Brain pericyte (primary cell): ENCODE measurements around the gene PLEKHN1.
"Not testable (repeated sequence)": the region's sequence is repeated elsewhere in the genome, so short reads cannot be mapped to it uniquely, and the experiment has no call there.

Experiments used
- DNase-seq: peaks from one replicate; pipeline ENCODE4 v3.0.0-alpha.2; 2012; ENCODE audit warnings: low read depth, low spot score

The PLEKHN1 gene

DNA sequence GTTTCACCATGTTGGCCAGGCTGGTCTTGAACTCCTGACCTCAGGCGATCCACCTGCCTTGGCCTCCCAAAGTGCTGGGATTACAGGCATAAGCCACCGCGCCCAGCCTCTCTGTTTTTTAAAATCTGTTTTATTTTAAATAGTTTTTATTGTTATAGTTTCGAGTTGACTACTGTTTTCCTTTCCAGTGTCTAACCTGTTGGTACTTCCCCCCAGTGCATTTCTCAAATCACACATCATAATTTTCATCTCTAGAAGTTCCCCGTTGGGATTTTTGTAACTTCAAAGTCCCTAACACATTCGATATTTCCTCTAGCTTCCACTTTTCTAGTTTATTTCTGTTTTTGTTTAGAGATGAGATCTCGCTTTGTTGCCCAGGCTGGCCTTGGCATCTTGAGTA, 26.1 kb downstream of the PLEKHN1 start:
- DNase-seq = no peak

DNA sequence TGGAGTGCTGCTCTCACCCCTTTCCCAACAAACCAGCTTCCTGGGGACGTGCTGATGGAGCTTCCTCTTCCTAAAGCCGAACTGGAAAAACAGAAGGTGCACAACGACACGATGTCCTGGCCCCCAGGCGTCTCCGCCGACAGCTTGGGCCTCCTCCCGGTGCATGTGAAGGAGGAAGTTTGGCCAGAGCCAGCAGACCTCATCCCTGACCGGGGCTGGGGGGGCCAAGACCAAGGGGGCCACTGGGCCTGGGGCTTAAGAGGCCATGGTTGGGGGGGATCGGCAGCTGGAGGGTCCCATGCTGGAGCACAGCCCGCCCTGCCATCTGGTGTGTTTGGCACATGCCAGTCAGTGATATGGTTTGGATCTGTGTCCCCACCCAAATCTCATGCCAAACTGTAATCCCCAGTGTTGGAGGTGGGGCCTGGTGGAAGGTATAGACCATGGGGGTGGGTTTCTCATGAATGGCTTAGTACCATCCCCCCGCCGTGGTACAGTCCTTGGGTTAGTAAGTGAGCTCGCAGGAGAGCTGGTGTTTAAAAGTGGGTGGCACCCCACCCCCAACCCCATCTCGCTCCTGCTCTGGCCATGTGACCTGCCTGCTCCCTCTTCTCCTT, 27.2 kb downstream of the PLEKHN1 start:
- no peak for DNase-seq

DNA sequence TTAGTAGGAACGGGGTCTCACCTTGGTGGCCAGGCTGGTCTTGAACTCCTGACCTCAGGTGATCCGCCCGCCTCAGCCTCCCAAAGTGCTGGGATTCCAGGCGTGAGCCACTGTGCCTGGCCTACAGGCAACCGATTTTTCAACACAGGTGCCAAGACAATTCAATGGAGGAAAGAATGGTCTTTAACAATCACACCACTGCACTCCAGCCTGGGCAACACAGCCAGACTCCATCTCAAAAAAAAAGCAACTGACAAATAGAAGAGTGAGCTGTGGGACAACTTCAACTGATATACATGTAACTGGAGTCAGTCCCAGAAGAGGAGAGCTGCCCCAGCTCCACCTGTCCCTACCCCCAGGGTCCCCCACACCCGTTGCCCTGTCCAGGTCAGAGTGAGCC, 28.3 kb downstream of the PLEKHN1 start:
- DNase-seq = not testable (repeated sequence)

DNA sequence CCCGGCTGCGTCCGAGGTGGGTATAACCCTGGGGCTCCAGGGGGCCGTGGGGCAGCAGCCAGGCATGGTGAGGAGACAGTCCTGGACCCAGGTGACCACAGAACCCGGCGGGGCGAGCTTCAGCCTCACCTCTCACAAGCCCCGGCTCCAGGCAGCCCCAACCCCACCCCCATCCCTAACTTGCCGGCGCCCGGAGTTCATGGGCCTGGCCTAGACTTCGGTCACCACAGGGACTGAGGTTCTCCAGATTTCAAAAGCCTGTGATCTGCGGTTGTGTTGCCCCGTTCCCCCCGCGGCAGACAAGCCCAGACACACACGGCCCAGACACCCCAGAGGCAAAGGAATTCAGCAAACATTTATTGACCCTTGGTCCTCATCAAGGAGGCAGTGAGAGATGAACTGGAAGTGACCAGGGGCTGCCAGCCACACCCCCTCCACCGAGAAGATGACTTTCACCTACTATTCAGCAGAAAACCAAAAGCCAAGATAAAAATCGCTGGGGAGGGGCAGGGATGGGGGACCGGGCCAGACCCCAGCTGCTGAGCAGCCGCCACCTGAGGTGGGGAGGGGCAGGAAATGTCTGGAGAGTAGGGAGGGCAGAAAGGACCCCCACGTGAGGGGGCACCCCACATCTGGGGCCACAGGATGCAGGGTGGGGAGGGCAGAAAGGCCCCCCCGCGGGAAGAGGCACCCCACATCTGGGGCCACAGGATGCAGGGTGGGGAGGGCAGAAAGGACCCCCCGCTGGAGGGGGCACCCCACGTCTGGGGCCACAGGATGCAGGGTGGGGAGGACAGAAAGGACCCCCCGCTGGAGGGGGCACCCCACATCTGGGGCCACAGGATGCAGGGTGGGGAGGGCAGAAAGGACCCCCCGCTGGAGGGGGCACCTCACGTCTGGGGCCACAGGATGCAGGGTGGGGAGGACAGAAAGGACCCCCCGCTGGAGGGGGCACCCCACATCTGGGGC, 29.7 kb downstream of the PLEKHN1 start:
- no peak for DNase-seq

DNA sequence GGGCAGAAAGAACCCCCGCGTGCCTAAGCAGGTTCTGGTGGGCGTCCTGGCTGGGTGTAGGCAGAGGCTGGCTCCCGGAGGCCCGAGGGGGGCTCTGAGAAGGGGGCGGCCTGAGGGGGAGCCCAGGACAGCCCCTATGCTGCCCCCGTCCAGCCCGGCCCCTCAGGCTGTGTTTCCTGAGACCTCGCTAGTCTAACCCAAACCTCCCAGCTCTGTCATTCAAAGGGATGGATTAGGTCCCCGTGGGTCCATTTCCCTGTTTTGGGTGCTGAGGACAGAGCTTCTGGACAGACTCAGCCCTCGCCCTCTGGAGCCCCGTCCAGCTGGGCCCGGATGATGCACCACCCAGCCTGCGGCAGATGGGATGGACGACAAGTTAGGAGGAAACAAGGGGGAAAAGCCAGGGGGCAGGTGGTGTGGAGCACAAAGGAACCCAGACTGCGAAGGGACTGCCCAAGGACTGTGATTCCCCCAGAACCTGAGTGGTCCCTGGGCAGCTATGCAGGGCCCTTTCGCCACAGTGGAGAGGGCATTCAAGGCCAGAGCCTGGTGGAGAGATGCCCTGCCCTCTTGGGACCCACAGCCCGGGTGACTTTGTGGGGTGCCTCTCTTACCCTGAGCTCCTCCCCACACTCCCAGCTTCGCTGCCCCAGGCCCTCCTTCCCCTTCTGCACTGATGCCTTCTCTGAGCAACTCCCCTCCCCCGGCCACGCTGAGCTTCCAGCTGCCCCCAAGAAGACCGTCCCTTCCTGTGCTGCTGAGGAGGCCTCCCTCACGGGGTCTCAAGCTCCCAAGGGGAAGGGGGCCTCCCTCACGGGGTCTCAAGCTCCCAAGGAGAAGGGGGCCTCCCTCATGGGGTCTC, 30.8 kb downstream of the PLEKHN1 start:
- no peak for DNase-seq

DNA sequence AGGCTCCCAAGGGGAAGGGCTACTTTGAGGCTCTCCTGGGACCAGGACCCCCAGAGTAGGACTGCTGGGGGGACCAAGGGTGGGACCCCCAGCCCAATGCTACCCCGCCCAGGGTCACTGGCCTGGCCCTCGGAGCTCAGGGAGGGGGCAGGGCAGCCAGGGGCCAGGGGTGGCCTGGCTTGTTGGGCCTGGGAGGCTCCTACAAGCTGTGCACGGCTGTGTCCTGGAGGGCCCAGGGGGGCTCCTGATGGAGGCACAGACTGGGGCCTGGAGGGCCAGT, 31.4 kb downstream of the PLEKHN1 start:
- no peak for DNase-seq

DNA sequence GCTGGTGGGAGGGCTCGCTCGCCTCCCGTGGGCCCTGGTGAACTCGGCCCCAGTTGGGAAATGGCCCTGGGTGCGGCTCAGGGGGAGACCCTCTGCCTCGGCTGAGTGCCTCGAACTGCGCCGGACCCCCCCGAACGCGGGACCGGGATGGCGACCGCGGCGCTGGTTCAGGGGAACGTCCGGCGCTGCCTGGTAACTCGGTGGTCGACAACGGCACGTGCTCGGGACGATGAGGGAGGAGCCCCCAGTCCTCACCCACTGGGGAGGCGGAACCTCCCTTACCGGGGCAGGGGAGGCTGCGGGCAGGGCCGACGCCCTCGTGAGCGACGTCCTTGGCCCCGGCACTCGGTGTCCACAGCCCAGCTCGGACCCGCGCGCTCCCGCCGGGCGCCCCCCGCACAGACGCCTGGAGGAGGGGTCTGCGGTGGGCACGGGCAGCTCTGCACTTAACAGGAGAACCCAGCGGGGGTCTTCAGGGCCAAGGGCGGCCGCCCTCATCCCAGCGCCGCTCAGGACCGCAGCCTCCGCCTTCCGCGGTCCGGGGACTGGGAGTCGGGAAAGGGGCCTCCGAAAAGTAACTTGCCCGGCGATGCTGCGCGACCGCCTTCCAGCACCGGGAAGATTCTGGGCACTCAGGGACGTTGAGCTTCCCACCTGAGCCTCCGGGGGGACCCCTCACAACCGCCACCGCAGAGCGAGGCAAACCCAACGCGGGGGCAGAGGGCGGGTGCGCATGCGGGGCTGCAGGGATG, 31.9 kb downstream of the PLEKHN1 start:
- no peak for DNase-seq

DNA sequence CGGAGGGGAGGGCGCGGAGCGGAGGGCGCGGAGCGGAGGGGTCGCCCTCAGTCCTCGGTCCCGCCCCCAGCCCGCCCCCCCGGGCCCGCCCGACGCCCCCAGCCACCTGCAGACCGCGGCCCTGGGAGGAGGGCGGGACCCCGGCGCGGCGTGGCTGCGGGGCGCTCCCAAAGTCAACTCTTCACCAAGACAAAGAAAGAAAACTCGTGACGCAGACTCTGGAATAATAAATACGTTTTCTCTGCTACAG, 32.4 kb downstream of the PLEKHN1 start:
- no peak for DNase-seq

DNA sequence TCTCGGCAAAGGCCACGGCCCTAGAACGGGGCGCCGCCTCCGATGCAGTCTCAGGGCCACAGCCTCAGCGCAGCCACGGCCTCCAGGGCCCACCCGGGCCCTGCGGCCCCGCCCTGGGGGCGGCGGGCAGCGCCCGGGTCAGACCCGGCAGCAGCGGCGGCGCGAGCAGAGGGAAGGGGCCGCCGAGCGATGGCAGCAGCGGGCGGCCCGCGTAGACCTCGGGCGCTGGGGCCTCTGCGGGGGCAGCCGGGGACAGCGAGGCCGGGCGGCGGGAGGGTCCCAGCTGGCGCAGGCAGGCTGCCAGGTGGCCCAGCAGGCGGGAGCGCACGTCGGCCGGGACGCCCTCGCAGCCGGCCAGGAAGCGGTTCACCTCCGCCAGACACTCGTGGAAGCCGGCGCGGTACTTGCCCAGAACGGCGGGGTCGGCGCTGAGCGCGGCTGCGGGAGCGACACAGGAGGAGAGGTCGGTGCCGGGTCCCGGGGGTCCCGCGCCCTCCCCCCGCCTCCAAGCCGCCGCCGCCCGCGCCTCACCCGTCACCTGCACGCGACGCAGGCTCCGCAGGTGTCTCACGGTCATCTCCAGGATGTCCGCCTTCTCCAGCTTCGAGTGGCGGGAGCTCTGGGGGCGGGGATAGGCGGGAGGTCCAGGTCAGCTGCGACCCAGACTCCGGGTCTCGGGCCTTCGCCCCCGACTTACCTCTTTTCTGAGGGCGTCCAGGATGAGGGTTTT, 32.9 kb downstream of the PLEKHN1 start:
- DNase-seq = no peak

DNA sequence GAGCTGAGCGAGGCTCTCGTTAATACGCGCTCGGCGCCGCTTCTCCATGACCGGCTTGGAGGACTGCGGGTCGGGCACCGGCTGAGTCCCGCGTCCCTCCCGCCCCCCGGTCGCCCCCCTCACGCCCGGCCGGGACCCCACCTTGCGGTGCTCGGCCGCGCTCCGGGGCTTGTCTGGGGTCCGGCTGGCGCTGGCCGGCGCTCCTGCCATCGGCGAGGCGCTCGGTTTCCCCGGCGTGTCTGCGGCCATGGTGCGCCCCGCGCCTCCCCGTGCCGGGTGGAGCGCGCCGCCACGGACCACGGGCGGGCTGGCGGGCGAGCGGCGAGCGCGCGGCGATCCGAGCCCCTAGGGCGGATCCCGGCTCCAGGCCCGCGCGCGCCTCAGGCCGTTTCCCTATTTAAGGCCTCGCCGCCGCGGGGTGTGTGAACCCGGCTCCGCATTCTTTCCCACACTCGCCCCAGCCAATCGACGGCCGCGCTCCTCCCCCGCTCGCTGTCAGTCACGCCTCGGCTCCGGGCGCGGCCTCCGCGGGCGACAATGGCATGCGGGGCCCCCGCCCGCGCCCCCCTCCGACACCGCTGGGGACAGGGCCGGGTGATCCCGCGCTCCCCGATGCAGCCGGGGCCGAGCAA, 33.6 kb downstream of the PLEKHN1 start, which contains the start of gene HES4:
TSS of gene HES4 (minus strand) at position 373 of the 632 bp plus-strand sequence. CDS start at position 249, 124 bp downstream.
- peak; percentile 71 for DNase-seq

DNA sequence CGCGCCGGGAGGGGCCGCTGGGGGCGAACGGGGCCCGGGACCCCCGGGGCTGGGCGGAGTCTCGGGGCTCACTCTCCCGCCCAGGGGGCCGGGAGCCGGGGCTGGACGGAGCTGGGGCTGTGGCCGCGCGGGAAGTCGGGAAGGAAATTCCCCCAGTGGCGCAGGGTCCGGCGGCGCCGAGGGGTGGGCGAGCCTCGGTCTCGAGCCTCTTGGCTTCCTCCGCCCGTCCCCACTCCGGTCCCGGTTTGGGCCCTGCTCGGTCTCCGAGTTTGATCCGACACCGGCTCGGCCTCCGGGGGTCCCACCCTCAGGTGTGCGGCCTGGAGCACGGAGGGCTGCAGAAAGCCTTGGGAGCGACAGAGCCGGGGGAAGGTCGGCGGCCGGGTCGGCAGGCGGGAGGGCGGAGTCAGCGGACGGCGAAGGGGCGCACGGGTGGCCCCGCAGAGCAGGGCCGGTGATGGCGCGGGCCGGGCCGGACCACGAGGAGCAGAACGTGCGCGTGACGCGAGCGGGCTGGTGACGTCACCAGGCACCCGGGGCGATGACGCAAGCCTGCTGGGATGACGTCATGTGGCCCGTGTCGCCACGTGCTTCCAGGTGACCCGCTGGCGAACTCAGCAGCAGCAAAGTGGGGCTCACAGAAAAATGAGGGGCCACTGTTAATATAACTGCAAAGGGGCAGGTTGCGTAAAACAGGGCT, 34.2 kb downstream of the PLEKHN1 start:
- peak; percentile 89 for DNase-seq

DNA sequence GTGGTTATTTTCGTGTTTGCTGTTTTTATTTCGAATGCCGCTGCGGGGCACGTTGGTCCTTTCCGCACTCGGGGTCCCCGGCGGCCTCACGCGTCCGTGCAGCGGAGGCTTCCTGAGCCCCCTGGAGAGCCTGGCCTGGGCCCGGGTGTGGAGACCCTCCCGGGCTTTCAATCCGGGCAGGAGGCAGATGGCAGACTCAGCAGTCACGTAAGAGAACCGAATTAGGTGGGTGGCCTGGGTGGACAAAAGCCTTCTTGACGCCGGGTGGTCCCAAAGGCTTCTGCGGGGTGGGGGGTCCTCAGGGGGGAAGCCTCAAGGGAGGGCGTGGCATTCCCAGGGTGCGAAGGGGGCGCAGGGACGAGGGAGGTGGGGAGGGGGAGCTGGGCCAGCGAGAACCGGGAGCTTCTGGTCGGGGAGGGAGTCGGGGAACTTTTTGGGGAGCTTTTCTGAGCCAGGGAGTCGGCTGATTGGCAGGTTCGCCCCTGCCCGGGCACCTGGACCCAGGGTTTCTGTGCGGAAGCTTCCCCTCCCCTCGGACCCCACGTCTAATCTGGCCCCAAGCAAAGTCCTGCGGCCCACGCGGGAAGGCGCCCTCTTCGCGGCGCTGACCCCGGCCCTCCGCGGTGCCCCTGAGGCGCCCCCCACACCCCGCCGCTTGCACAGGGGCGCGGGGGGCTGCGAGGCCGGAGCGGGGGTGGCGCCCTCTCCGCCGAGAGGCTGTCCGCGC, 34.9 kb downstream of the PLEKHN1 start:
- no peak for DNase-seq

DNA sequence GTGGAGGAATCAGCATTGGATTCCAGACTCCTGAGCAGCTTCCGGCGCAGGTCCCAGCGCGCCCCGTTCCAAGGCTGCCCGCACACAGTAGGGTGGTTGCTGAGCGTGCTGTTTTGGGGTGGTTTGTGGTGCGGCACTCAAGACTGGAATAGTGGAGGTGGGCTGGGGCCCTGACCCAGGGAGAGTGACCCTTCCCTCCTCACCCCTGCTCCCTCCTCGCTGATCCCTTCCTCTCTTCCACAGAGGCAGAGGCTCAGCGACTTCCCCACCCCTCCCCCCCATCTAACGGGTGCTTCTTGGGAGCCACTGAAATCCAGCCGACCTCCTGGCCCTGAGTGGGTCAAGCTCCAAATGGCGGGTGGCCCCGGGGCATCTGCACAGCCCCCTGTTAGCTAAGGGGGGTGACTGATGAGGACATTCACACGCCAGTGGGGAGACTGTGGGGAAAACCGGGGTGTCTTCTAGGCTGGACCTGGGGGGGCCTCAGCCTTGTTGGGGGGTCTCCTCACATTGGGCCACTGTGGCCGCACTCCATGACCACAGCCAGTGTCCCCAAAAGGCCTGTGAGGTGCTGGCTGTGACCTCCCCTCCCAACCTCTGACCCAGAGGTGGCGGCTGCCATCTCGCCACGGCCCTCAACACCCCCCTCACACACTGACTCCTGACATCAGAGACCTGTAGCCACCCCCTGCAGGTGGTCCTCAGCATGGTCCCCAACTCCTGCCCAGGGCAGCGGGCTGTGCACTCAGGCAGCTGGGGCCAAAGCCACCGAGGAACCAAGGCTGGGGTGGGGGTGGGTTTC, 37.5 kb downstream of the PLEKHN1 start:
- DNase-seq = no peak

DNA sequence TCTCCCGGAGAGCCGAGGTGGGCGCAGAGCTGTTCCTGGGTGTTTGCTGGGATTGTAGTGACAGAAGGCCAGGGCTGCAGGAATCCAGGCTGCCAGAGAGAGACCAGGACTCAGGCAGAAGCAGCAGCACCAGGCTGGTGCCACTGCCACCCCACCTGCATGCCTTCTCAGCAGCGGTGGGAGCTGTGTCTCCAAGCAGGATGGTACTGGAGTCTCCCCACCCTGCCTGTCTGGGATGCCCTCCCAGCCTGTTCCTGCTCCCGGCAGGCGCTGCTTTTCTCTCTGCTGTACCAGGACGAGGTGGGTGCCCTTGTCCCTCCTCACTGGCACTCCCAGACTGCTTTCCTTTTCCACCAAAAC, 38.1 kb downstream of the PLEKHN1 start:
- DNase-seq = no peak

DNA sequence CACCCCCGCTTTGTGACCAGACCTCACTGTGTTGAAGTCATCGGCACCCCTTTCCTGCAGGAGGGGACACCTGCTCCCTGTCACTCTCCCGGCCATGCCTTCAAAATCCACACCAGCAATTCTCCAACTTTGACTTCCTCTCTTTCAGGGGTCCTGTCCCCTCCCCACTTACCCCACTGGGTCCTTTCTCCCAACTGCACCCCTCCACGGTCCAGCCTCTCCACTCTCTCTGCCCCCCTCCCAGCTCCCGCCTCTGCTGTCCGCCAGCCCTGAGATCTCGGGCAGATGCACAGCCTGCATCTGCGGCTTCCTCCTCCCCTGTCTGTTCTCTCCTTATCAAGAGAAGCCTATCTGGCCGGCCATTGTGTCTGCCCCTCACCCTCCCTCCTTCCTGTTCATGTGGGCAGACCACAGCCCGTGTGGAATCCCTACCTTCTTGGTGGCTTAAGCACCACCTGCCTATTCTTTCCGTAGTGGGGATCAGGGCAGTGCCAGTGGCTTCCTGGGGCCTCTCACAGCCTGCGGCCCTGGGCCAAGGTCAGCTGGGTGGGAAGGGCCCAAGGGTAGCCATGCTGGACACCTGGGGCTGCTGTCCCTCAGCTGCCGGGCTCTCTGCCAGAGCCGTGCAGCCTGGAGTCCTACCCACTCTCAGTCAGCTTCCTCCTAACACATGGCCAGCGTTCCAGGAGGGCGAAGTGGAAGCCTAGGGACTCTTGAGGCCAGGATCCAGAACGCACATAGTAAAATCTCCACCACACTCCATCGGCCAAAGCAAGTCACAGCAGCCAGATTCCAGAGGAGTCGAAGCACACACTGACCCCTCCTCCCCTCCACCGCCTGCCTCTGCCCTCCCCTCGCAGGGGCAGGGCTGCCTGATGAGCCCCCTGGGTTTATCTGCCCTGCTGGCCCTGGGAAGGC, 38.8 kb downstream of the PLEKHN1 start:
- DNase-seq = no peak

DNA sequence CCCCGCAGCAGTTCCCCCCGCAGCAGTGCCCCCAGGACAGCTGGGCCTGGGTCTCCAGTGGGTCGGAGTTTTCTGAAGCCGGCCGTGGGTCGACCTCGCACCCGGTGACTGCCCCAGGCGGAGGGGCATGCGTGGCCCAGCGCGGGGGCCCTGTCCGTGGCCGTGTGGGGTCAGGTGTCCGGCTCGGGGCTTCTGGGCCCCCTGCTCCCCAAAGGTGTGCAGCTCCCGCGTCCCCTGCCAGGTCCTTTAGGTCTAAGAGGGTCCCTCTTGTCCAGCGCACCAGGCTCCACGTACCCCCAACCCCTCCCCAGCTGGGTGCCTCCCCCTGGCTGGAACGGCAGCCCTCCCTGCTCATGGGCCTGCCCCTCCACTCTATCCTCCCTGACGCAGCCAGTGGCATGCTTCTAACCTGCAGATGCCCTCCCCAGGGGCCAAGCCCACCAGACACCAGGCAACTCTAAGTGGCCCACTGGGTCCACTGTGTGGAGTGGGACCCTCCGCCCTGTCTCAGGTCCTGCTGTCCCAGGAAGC, 39.6 kb downstream of the PLEKHN1 start:
- DNase-seq = no peak
